Fibroblast of upper back skin (primary cell): ENCODE measurements around the gene NFKBIL1.
"Not testable (repeated sequence)": the region's sequence is repeated elsewhere in the genome, so short reads cannot be mapped to it uniquely, and the experiment has no call there.

Experiments
- DNase-seq: peaks from one replicate; pipeline ENCODE4 v3.0.0-alpha.2; 2013

The NFKBIL1 gene

DNA sequence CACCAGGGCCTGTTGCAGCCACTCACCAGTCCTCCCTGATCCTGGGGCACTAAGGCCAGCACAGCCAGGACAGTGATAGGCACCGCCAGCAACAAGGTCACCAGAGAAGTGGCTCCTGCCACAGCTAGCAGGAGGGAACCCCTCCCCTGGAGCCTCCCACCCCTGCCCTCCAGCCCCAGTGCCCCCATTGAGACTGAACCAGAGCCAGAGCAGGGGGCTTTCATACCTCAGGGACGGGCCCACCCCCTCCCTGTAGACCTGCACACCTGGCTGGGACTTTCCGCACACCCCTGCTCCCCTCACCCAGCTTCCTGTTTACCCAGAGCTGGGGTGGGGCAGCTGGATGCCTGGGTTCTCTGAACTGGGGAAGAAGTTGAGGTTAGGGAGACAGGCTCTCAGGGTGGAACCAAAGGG lies 34.8 kb downstream of the NFKBIL1 start, which contains the start of gene LTB:
LTB (minus strand) TSS at position 195 of the 414 bp plus-strand sequence; CDS start at position 188, 7 bp downstream.
- no peak for DNase-seq

DNA sequence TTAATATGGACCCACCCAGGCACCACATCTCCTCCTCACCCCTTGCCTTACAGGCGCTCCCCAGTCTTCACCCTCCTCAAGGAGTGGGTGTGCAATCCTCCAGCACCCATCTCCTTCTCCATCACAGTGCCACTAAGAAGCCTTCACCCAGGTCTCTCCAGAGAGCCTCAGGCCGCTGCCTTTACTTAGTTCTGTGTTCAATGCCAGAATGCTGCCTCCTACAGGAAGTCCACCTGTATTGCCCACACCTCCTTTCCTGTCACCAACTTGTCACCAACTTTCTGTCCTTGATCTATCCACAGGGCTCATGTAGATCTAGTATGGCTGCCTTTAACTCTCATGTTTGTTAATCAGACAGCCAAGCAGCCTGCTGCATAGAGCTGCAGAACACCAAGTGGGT lies 38.1 kb downstream of the NFKBIL1 start:
- no peak for DNase-seq

DNA sequence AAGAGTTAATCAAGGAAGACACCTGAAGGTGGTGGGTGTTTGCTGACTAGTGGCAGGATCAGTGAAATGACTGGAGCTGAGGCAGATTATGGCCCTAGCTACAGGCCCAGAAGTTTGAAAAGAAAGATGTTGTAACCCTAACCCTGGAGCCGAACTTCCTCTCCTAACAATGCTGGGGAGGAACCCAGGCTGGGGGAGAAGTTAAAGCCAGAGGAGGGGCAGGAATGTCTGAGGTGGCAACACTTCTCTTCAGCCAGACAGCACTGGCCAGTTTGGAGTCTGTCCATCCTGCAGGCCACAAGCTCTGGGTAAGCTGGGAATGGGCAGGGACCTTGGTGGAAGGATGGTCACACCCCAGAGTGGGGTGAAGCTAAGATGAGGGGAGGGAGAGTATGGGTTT lies 38.6 kb downstream of the NFKBIL1 start, which contains the start of gene LST1:
LST1 (plus strand) TSS at position 270 of the 400 bp plus-strand sequence. CDS start 1,023 bp downstream, outside the sequence.
- no peak for DNase-seq

DNA sequence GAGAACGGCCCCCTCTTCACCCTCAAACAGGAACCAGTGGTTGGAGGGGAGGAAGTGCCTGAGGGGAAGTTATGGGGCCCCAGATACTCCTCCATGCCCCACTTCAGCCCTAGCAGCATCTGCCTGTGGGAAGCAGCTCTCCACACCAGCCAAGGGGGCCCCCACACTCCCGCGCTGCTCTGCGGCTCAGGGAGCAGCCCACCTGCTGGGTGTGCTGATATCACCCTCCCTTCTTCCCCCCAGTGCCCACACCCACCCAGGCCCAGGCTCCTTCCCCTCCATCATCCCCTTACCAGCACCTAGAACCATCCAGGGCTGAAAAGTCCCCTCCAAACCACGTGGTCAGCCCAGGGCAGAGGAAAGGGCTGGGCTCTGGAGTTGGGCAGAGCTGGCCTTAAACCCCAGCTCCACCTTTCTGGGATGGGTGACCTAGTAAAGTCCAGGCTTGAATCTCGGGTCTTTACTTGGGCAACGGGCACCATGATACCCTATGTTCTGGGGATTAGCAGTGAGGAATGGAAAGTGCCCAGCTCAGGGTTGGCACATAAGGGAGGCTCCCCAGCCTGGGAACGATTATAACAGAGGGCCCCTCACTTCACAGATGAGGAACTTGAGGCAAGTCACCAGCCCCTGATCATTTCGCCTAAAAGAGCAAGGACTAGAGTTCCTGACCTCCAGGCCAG lies 39.3 kb downstream of the NFKBIL1 start:
- DNase-seq, result no peak

DNA sequence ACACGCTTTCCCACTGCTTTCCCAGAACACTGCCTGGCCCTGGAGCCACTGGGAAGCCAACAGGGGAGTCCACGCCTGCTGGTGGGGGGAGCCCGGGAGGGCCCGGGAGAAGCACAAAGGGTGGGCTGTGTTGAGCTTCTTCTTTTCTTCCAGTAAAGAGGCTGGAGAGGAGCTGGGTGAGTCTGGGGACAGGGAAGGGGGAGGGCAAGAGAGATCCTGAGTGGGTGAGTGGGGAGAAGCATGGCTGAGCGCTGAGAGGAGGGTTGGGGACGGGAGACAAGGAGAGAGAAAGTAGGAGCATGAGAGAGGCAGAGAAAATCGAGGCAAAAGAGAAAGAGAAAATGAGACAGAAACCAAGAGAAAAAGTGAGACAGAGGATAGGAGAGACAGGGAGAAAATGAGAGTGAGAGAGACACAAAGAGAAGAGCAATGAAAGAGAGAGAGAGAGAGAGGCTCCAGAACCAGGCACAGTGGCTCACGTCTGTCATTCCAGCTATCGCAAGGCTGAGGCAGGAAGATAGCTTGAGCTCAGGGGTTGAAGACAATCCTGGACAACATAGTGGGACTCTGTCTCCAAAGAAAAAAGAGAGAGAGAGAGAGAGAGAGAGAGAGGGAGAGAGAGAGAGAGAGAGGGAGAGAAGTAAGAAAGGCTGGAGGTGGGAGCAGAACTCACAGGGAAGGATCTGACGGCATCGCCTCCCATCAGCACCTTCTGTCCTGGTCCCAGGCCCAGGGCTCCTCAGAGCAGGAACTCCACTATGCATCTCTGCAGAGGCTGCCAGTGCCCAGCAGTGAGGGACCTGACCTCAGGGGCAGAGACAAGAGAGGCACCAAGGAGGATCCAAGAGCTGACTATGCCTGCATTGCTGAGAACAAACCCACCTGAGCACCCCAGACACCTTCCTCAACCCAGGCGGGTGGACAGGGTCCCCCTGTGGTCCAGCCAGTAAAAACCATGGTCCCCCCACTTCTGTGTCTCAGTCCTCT lies 40.7 kb downstream of the NFKBIL1 start:
- DNase-seq, result no peak

DNA sequence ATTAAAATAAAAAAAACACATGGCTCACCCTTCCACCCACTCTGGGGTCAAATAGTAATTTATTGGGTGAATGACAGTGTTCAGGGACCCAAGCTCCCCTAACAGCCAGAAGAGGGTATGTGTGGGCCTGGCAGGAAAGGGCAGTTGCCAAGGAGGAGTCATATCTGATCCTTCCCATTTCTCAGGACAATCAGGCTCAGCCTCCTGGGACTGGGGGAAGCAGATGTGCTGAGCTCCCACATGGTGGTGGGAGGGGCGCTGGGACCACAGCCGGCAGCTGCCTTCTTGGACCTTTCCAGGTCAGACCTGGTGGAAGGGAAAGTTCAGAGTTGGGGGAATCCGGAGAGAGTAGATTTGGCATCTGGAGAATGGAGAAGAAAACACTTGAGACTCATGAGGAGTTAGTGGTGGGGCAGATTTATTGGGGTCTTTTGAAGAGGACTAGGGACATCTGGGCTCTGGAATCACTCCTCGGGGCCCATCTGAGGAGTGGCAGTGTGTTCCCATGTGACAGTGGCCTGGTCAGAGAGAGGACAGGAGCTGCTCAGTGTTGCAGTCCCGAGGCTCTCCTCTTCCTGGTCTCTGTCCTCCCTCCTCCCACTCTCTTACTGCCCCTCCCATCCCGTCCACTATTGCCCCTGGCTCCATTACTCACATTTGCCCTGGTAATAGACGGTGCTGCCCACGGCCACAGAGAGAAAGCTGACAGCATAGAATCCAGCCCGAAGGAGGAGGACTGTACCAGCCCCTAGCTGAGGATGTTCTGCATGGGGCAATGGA lies 41.7 kb downstream of the NFKBIL1 start:
- DNase-seq, result no peak

DNA sequence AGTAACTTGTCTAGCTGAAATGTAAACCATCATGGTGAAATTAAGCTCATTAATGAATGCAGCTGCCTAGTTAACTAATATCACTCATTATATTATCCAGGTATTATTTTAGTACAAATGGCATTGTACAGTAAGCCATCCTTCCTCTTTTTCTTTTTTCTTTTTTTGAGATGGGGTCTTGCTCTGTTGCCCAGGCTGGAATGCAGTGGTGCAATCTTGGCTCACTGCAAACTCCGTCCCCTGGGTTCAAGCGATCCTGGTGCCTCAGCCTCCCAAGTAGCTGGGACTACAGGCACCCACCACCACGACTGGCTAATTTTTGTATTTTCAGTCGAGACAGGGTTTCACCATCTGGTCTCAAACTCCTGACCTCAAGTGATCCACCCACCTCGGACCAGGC lies 43.3 kb downstream of the NFKBIL1 start:
- not testable (repeated sequence) for DNase-seq

DNA sequence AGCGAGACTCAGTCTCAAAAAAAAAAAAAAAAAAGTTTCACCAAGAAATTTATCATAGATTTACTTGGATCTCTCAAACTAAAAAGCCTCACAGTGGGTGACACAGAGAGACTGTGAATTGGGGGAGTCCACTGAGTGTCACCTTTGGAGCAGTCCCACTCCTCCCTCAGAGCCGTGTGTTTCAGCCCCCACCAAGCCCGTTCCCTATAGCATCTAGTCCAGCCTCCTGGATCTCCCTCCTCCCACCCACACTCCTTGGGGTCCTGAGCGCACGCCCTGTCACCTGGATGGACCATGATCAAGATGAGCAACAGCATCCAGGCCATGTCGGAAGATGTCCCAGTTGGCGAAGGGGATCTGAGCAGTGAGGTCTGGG lies 45.0 kb downstream of the NFKBIL1 start:
- DNase-seq, result no peak

DNA sequence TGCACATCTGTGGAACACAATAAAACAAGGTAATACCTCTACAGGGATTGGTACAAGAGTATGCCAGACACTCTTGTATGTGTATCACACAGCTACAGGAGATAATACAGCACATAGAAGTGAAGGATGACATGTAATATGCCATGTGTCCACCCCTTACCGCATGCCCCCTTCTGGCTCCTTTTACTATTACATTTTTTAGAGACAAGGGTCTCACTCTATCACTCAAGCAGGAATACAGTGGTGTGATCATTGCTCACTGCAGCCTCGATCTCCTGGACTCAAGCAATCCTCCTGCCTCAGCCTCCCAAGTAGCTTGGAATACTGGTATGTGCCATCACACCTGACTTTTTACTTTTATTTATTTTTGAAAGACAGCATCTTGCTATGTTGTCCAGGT lies 49.6 kb downstream of the NFKBIL1 start:
- DNase-seq, result peak; percentile 39

DNA sequence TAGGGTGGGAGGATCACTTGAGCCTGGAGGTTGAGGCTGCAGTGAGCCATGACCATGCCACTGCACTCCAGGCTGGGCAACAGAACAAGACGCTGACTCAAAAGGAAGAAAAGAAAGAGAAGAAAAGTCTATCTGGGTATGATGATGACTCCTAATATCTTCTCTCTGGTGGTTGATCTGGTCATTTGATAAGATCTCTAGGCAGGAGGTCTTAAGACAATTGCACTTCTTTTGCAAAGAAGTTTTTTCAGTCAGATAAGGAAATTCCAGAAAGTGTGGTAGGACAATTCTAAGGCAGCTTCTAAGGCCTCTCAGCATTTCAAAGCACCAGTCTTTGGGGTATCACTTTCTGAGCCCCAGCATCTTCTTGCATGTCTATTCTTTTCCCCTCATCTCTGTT lies 59.9 kb downstream of the NFKBIL1 start:
- no peak for DNase-seq
